Peyer's patch (tissue), 4 donors: Measurements from ENCODE around the gene MMP24OS. TPM values are rescaled to one million over a fixed set of nuclear protein-coding genes. Genes with fewer than 3 reads are reported as not detected.

Source experiments
- DNase-seq, 3 donors: peaks; one replicate each; pipeline ENCODE4 v3.0.0-alpha.2; 2017 to 2019
- H3K27ac ChIP-seq, 4 donors: fragments of 200-600 bp; sonication (generic); one replicate each; pipeline ENCODE4 v1.5.1; 2016 to 2019
- H3K27me3 ChIP-seq, 2 donors: fragments of 200-600 bp; sonication (generic); one replicate each; pipeline ENCODE4 v1.5.1; 2019
- H3K36me3 ChIP-seq, 3 donors: fragments of 200-600 bp; sonication (generic); one replicate each; pipeline ENCODE4 v1.5.1; 2016 to 2019
- H3K4me1 ChIP-seq, 4 donors: fragments of 200-600 bp; sonication (generic); one replicate each; pipeline ENCODE4 v1.5.1; 2016 to 2019
- H3K4me3 ChIP-seq, 4 donors: fragments of 200-600 bp; sonication (generic); 1 replicate in 3 of 4; 2 replicates in 1 of 4; pipeline ENCODE4 v1.5.1; 2016 to 2019; ENCODE audit warnings: mild to moderate bottlenecking in 1 of 4
- H3K9me3 ChIP-seq, 4 donors: fragments of 200-600 bp; sonication (generic); one replicate each; pipeline ENCODE4 v1.5.1; 2016 to 2019; ENCODE audit warnings: mild to moderate bottlenecking in 1 of 4
- POLR2A ChIP-seq, 2 donors: fragments of 450-650 bp; IDR thresholded peaks; one replicate each; pipeline ENCODE4 v1.5.1; 2017; ENCODE audit warnings: antibody characterized with exemption in 2 of 2, mild to moderate bottlenecking in 2 of 2, moderate library complexity in 2 of 2
- total RNA-seq, 4 donors: library from RNA; depleted of rRNA; stranded (reverse); fragments of >200 nt; gene quantifications; one replicate each; pipeline ENCODE4 v1.1.0, GENCODE V29; 2016
- TF ChIP-seq, protein P1 (sequence below), 6 experiments: fragments of 450-650 bp in 4 of 6; fragments of 200-600 bp in 2 of 6; sonication (generic) in 1 of 6; IDR thresholded peaks; one replicate each; pipeline ENCODE4 v1.5.1; 2017 to 2019; ENCODE audit warnings: antibody characterized with exemption in 6 of 6, mild to moderate bottlenecking in 3 of 6, moderate library complexity in 1 of 6

The MMP24OS gene
- total RNA-seq, 4 donors from 2014 or later: 23.1 to 86.1 (median 58.6) TPM

DNA sequence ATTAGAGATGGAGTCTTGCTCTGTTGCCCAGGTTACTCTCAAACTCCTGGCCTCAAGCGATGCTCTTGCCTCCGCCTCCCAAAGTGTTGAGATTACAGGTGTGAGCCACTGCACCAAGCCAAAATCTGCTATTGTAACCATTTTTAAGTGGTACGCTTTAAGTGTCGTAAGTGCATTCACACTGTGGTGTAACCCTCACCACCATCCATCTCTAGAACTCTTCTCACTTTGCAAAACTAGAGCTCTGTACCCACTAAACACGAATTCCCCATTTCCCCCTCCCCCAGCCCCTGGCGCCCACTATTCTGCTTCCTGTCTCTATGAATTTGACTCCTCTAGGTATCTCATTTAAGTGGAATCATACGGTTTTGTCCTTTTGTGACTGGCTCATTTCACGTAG lies 17.1 kb upstream of the MMP24OS start:
- H3K4me1 ChIP-seq: no peaks in the 10 kb centered on the region
- no peaks in the 10 kb centered on the region for H3K36me3 ChIP-seq
- no peak overlapping the region for H3K4me3 ChIP-seq
- TF ChIP-seq, protein P1, sequence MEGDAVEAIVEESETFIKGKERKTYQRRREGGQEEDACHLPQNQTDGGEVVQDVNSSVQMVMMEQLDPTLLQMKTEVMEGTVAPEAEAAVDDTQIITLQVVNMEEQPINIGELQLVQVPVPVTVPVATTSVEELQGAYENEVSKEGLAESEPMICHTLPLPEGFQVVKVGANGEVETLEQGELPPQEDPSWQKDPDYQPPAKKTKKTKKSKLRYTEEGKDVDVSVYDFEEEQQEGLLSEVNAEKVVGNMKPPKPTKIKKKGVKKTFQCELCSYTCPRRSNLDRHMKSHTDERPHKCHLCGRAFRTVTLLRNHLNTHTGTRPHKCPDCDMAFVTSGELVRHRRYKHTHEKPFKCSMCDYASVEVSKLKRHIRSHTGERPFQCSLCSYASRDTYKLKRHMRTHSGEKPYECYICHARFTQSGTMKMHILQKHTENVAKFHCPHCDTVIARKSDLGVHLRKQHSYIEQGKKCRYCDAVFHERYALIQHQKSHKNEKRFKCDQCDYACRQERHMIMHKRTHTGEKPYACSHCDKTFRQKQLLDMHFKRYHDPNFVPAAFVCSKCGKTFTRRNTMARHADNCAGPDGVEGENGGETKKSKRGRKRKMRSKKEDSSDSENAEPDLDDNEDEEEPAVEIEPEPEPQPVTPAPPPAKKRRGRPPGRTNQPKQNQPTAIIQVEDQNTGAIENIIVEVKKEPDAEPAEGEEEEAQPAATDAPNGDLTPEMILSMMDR (IDR thresholded peaks at IDR 0.05): no peak
- no peaks in the 10 kb centered on the region for H3K9me3 ChIP-seq
- no peaks in the 10 kb centered on the region for H3K27me3 ChIP-seq
- DNase-seq: peak in 1 of 3 donors; percentile 9
- no peak overlapping the region for H3K27ac ChIP-seq

DNA sequence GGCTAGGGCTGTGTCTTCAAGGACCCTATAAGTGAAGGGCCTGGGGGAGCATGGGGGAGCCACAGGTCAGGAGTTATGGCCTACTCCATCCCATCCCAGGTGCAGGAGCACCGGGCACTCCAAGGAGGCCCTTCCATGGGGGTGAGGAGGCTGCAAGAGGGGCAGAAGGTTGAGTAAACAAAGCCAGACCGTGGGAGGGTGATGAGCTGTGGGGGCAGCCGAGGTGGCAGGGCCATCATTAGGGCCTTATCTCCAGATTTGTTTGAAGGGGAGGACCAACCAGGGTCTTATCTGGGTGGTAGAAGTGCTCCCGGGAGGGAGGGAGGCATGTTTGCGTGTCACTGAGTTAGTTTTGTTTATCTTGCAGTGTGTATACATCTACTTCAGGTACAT lies 16.4 kb upstream of the MMP24OS start:
- Histone ChIP-seq H3K9me3 (no peaks in the 10 kb centered on the region), H3K36me3 (no peaks in the 10 kb centered on the region), H3K27me3 (no peaks in the 10 kb centered on the region), H3K4me1 (no peaks in the 10 kb centered on the region), H3K27ac (no peak overlapping the region), H3K4me3 (no peak overlapping the region)
- TF ChIP-seq, protein P1 (IDR thresholded peaks at IDR 0.05): no peak
- no peak for TF ChIP-seq POLR2A (IDR thresholded peaks at IDR 0.05)
- DNase-seq: no peak

DNA sequence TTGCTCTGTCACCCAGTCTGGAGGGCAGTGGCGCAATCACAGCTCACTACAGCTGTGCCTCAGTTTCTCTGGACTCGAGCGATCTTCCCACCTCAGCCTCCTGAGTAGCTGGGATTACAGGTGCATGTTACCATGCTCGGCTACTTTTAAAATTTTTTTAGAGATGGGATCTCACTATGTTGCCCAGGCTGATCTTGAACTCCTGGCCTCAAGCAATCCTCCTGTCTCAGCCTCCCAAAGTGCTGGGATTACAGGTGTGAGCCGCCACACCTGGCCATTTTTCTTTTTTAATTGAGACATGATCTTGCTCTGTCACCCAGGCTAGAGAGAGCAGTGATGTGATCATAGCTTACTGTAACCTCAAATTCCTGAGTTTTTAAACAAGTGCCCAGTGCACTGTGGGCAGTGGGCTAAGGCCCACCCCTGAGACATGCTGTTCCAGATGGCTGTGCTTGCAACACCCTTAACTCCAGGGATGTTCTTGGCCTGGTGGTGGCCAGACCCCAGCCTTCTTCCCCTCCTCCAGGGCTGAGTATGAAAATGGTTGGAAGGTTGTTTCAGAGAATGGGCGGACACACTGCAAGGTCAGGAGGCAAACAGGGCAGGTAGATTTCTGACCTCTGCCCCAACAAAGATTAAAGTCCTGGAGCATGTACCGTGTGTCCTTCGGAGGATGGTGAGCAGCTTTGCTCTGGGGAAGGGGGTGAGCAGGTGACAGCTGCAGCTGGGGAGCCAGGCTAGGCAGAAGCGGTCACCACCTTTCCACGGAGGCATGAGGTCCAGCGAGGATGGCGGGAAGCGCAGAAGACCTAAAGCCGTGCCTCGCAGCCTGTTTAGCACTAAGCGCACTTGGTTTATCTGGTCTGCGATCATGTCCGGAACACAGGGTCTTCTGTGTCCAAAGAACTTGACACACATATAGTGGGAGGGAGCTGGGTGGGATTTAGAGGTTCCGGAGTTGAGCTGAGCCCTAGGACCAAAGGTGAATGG lies 15.7 kb upstream of the MMP24OS start:
- Histone ChIP-seq H3K4me1 (no peaks in the 10 kb centered on the region), H3K4me3 (no peak overlapping the region), H3K9me3 (no peaks in the 10 kb centered on the region), H3K27ac (no peak overlapping the region), H3K27me3 (no peaks in the 10 kb centered on the region), H3K36me3 (no peaks in the 10 kb centered on the region)
- TF ChIP-seq POLR2A (IDR thresholded peaks at IDR 0.05): no peak
- TF ChIP-seq, protein P1 (IDR thresholded peaks at IDR 0.05): no peak
- DNase-seq: no peak

DNA sequence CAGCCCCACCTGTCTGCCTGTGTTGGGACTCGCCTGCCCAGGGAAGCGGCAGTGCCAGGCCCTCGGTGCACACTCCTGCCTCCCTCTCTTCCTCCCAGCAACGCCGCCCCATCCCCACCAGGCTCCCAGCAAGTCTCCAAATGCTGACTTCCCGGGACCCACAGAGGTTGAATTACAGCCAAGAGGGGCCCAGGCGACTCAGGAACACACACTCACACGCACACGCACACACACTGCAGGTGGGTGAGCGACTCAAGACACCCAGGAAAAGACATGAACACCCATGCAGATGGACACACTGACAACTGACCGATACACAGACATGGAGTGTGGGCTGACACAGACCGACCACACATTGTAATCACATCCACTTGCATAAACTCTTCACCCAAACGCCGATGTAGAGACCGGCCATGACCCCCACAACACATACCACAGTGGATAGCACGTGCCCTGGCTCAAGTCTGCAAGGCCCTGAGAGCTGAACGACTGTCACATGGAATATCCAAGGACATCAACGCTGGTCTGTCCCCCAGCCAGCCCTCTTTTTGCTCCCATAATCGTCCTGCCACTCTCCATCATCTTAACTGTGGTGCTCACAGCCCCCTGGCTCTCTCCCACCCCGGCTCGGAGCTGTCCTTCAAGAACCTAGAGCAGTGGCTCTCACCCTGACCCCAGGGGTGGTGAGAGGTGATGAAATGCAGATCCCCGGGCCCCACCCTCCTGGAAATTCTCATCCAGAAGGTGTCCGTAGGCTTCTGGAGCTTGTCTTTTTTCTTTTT lies 14.8 kb upstream of the MMP24OS start:
- no peak overlapping the region for H3K27ac ChIP-seq
- no peak for DNase-seq
- H3K36me3 ChIP-seq: no peaks in the 10 kb centered on the region
- H3K27me3 ChIP-seq: no peaks in the 10 kb centered on the region
- no peaks in the 10 kb centered on the region for H3K9me3 ChIP-seq
- no peak overlapping the region for H3K4me3 ChIP-seq
- H3K4me1 ChIP-seq: no peaks in the 10 kb centered on the region
- no peak for TF ChIP-seq POLR2A (IDR thresholded peaks at IDR 0.05)
- TF ChIP-seq, protein P1 (IDR thresholded peaks at IDR 0.05): no peak

DNA sequence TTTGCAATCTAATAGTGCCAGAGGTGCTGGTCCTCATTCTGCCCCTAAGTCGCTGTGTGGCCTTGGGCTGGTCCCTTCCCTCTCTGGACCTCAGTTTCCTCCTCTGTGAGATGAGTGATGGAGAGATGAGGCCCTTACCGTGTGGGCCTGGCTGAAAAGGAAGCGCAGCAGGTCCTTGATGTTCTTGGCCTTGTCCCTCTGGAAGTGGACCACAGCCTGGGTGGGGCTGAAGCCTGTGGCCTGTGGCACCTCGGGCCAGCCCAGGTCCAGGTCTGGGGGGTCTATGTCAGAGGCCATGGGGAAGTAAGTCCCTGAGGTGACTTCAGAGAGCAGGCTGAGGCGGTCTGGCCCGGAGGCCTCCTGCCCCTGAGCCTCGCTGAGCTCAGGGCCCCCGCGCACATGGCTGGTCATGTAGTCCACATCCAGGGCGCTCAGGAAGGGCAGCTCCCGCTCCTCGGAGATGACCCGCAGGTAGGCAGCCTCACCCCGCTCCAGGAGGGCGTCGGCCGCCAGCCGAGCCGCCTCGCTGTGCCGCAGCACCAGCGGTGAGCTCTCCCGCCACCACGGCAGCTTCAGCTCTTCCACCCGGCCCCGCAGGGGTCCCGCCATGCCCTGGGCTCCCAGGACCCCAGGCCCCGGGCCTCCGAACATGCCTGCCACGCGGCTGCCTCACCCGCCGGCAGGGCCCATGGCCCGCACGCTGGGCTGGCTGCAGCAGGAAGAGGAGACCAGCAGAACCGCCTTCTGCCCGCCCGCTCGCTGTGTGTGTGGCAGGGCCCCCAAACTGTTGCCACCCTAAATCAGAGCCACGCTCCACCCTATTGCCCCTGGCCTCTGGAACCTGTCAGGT lies 14.0 kb upstream of the MMP24OS start, which contains the start of gene FAM83C:
Gene FAM83C, minus strand, starts transcription at position 772 of the 850 bp plus-strand sequence. Its CDS starts 121 bp downstream, at position 651.
- H3K4me1 ChIP-seq: no peaks in the 10 kb centered on the region
- TF ChIP-seq POLR2A (IDR thresholded peaks at IDR 0.05): no peak
- TF ChIP-seq, protein P1 (IDR thresholded peaks at IDR 0.05): no peak

More for the DNA sequence above, 14.0 kb upstream of the MMP24OS start, which contains the start of gene FAM83C:
- Histone ChIP-seq H3K4me3 (no peak within 1 kb of the TSS), H3K9me3 (no peaks in the 10 kb centered on the region), H3K36me3 (no peaks in the 10 kb centered on the region), H3K27me3 (no peaks in the 10 kb centered on the region), H3K27ac (no peak within 1 kb of the TSS)
- DNase-seq: no peak
